Germinal center (tissue), 1 donor: ENCODE results near the gene ALK.

Experiments
- DNase-seq: peaks from one replicate; pipeline ENCODE4 v3.0.0; 2012; ENCODE audit warnings: mixed read lengths, low spot score

The ALK gene

DNA sequence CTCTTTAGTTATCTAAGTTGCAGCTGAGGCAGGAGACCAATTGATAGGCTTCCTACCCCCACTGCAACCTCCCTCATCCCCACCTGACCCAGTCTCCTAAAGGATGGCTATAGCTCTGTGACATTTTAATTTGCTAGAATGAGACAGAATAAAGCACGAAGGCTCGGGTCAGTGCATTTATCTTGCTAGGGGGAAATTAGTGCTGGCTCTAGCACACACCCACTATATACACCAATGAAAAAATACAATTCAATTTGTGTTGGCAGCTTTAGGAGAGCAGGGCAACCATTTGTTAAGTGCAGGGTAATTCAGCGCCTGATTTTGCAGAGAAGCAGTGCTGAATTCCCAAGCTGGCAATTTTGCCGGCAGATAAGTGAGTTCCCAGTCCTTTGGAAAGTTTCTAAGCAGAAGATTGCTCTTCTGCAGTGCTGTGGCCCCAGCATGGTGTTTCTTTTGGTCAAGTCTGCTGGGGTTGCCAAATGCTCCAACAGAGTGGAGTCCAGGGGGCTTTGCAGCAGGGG, 346.0 kb downstream of the ALK start:
- DNase-seq, result no peak

- DNase-seq, result no peak
Observed at GRCh38 chr2:29573612-29574011, 347.8 kb downstream of the ALK start.

- DNase-seq, result no peak
Observed at GRCh38 chr2:29573147-29573546, 348.2 kb downstream of the ALK start.

DNA sequence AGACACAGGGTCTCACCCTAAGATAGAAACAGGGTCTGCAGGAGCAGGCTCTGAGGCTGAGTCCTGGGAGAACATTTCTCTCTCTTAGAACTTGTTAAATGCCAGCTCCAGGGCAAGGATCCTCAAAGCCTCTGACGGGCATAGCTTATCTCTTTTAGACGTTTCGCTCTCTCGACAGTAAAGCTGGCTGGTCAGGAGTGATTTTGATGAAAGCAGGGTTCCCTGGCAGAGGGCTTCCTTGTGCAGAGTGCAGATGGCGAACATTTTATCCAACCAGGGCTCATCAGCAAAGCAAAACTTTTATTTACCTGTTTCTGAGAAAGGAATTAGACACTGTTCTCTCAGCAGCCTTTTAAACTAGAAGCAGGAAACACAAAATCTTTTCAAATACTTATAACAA, 350.8 kb downstream of the ALK start:
- no peak for DNase-seq

DNA sequence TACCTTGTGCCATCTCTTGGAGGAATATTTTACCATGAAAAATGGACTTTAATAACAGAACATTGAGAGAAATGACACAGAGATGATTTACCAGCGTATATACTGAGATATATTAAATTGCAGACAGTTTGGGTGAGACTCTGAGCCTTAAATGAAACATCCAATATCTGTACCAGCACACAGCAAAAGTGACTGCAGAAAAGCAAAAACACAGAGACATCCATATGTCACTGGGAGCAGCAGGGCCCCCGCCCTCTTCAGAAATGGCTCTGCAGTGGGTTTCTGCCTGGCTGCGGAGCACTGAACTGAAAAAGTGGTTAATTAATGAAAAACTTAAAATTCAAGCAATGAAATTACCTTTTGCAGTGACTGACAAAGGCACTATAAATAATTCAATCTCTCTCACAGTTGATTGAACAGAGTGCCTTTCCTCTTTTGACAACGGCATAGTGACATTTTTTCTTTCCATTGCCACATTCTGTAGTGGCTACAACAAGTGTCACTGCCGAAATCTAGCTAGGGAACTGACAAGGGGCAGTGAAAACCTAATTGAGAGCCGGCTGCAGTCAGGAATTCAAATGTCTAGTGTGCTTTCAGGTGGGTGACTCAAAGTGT, 353.4 kb downstream of the ALK start:
- no peak for DNase-seq

- no peak for DNase-seq
Observed at GRCh38 chr2:29563697-29564096, 357.7 kb downstream of the ALK start.

- DNase-seq, result no peak
Observed at GRCh38 chr2:29562896-29563295, 358.5 kb downstream of the ALK start.

DNA sequence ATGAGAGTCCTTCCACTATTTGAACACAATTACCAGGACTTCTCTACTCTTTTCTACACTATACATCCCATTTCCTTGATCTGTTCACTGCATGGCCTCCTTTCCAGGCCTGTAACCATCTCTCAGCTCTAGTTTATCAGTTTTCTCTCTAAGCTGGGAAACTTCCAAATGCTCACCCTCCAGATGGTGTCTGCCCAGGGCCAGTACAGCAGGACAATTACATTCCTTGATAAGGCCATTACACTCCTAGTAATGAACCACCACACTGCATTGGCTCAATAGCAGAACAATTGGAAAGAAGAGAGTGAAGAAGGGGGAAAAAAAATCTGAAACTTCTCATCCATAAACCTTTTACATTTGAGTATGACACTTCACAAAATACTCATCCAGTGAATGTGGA, 359.1 kb downstream of the ALK start:
- DNase-seq, result no peak

DNA sequence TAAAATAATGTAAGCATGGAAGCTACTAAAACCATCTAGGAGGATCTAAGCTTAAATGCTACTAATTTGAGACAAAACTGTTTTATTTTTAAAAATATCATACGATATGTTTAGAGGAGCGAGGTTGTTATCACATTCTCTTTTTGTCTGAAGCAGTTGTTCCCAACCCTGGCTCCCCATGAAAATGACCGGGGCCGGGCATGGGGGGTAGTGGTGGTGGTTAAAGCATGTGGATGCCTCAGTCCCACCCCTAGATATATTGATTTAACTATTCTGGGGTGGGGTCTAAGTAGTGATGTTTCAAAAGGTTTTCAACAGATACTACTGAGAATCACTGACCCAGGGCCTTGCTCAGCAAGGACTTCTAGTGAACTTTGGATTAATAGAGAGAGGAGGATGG, 359.8 kb downstream of the ALK start:
- DNase-seq, result no peak

- DNase-seq, result no peak
Observed at GRCh38 chr2:29561181-29561580, 360.2 kb downstream of the ALK start.

DNA sequence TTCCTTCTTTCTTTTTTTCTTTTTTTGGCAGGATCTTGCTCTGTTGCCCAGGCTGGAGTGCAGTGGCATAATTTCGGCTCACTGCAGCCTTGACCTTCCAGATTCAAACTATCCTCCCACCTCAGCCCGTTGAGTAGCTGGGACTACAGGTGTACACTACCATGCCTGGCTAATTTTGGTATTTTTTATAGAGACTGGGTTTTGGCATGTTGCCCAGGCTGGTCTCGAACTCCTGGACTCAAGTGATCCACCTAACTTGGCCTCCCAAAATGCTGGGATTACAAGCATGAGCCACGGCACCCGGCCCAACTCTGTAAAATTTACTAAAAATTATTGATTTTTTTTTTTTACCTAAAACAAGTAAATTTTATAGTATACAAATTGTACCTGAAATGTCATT, 360.8 kb downstream of the ALK start:
- no peak for DNase-seq

DNA sequence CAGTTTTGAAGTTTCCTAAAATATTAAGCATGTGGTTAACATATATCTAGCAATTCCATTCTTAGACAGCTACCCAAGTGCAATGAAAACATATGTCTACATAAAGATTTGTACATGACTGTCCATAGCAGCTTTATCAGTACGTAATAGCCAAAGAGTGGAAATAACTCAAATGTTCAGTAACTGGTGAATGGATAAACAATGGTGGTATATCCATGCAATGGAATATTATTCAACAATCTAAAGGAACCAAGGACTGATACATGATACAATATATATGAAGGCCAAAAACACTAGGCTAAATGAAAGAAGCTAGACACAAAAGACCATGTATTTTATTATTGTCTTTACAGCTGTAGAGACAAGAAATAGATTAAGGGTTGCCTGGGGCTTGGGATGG, 361.4 kb downstream of the ALK start:
- DNase-seq, result no peak

- DNase-seq, result no peak
Observed at GRCh38 chr2:29559578-29559977, 361.8 kb downstream of the ALK start.

DNA sequence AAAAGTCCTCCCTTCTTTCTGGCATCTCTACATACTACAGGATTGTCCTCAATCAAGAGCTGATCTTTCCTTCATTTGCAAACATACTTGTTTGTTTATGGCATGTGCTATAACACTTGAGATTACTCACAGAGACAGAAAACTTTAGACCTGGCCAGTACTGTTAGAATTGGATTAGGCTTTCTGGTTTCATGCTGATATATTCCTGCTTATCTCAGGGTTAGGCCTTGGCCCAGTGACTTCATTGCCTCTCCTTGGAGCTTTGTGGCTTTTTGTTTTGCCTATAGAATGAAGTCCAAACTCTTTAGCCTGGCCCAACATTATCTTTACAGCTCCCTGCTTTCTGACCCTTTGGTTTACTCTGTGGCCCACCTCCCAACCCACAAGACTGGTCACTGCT, 363.3 kb downstream of the ALK start:
- no peak for DNase-seq

DNA sequence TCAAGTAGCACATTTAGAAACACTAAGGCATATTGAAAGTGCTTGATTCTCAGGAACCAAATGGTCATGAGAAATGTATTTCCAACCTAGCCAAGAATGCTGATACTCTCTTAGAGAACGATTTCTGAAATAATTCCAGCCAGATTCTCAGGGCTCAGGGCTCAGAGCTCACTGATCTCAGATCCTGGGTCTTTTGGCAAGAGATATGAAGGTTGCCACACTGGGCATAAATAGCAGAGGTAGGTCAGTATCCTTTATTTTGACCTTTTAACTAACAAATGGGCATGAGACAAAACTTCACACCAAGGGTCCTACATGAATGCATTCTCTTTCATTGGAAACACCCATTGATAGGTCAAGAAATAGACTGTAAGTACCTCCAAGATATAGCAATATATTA, 364.1 kb downstream of the ALK start:
- DNase-seq, result no peak

DNA sequence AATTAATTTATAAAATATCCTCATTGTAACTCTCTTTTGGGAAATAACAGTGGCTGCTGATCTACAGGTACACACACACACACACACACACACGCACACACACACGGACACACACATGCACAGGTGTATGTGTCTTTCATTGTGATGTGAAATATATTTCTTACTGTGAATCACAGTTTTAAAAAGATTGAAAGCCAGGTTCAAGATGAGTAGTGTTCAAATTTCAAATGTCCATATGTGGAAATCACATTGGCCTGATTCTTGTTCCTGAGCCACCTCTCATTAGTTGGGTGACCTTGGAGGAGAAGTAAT, 372.4 kb downstream of the ALK start:
- DNase-seq, result no peak

DNA sequence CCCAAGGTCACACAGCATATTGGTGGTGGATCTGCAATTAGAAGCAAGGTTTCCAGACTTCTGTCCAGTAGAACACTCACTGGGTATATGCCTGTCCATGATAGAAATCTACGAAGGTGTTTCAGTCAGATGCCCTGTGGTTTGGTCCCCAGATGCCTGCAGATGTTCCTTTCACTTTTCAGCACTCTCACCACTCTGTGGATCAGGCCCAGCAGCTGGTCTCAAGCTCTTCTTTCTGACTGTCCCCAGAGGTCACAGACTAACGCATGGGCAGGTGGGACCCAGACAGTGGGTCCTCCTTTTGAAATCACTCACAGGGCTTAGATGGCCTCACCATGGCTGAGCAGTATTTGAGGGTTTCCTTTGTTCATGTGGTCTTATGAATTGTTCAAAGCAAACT, 376.5 kb downstream of the ALK start:
- no peak for DNase-seq

DNA sequence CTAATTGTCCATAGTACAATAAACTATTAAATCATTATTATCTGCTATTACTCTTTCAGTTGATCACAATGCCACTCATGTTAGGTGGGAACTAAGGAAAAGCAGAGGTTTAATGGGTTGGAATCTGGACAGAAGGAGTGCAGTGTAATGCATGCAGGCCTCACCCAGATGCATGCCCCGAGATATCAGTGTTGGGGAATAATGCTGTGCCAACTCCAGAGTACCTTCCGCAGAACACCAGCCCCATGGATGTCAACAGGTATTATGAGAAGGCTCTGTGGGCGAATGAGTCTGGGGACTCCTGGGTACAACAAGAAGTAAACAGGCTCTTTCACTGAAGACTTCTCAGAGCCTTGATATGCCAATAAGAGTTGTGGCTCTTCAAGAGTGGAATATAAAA, 377.4 kb downstream of the ALK start:
- no peak for DNase-seq

GRCh38 chr2:29535188-29535587, 386.2 kb downstream of the ALK start:
- no peak for DNase-seq

DNA sequence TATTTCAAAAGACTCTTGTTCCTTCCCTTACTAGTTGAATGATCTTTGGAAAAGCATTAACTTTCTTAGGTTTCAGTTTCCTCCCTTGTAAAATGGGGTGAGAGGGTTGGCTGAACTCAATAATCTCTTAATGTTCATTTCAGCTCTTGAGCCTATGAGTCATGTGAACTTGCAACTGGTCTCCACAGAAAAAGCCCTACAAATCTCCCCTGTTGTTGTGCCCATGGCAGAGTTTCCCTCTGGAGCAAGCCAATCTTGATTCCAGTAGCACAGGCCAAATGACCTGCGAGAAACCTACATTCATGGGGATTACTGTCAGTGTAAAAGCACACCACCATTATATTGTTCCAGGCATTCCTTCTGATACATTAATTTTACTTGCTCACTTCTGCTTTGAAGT, 388.9 kb downstream of the ALK start:
- no peak for DNase-seq

GRCh38 chr2:29531626-29532025, 389.8 kb downstream of the ALK start:
- no peak for DNase-seq

DNA sequence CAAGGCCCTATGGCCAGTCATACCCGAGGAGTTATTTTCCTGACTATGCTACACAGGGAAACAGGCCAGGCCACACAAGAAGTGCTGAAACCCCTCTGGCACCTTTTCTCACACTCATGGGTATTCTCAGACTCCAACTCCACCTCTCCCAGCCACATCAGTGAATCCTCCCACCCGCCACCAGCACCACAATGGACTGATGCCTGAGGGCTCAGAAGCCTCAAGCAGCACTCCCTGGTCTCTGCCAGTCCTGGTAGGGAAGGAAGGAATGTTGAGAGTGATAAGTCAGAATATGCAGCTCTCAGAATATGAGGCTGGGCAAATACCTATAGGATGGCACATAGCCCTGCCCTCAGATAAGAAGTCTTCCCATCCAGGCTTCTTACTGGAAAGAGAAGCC, 391.1 kb downstream of the ALK start:
- no peak for DNase-seq

DNA sequence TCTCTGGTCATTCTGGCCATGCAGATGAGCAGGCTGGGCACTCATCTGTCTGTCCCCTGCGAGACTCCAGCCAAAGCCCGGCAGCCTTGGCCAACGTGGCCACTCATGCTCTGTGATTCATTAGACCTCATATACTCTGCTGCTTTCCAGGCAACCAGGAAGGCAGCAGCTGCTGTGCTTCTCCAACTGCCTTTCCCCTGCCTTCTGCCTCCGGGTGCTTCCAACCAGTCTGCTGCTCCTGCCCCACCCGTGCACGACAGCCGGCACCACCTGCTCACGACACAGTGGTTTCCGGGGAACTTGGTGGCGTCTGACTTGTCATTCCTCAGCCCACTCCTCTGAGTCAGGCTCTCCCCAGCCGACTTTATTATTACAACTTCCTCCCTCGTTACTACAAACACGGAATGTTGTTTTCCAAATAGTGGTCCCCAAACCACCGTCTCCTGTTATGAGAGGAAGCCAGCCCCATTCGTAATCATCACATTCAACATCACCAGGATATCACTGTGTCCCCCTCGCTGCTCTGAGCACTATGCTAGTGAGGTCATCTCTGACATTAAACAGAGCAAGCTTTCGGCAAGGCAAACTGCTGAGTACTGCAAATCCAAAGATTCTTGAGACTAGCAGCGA, 392.4 kb downstream of the ALK start:
- no peak for DNase-seq

GRCh38 chr2:29528371-29528770, 393.0 kb downstream of the ALK start:
- no peak for DNase-seq
